ENCODE results near the gene ZNF521.

Gene ZNF521

DNA sequence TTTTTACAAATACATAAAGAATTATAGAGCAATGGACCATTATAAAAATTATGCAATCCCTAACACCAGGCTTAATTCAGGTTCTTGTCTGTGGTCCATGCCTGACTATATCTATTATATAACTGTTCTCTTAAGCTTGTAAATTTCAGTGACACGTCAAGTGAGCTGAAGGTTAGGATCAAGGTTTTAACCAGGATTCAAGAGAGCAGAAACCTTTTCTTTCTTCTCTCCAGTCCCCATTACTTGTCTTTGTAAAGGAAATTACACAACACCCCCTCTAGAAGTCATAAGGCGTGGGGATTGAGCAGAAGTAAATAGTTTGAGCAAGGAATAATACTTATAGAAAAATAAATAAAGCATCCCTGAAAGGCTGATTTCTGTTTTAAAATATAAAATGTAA lies 122.0 kb downstream of the ZNF521 start:
- DNase-seq (ENCODE audit: low spot score in 2 of 2), result no peak
- Histone ChIP-seq H3K9me3 (no peaks in the 10 kb centered on the region), H3K36me3 (replicated peaks) (no peaks in the 10 kb centered on the region), H3K4me3 (no peak overlapping the region), H3K4me1 (no peaks in the 10 kb centered on the region), H3K27me3 (ENCODE audit: low read depth) (no peaks in the 10 kb centered on the region)
- in situ Hi-C loops (cut with MboI; ENCODE audit: low sequenced_read_pairs), result no loop called here

DNA sequence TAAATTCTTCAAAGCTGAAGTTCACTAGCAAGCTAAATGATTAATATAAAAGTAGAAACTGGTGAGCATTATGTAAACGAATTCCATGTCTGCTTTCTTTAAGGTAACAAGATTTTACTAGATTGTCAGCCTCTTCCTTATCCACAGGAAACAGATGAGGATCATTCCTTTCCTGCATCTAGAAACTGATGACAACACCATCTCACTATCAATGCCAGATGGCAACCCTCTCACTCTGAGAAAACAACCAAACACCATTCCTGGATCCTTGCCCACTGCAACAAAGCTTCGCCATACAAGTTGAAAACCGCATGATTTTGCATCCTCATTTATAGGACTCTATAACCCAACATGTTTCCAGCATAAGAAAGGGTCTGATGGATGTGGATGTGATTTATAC lies 122.9 kb downstream of the ZNF521 start:
- no peak overlapping the region for H3K4me3 ChIP-seq
- no peaks in the 10 kb centered on the region for H3K4me1 ChIP-seq
- in situ Hi-C loops (cut with MboI; ENCODE audit: low sequenced_read_pairs), result no loop called here
- no peaks in the 10 kb centered on the region for H3K9me3 ChIP-seq
- no peak for DNase-seq (ENCODE audit: low spot score in 2 of 2)
- H3K27me3 ChIP-seq (ENCODE audit: low read depth), result no peaks in the 10 kb centered on the region
- no peaks in the 10 kb centered on the region for H3K36me3 ChIP-seq (replicated peaks)

DNA sequence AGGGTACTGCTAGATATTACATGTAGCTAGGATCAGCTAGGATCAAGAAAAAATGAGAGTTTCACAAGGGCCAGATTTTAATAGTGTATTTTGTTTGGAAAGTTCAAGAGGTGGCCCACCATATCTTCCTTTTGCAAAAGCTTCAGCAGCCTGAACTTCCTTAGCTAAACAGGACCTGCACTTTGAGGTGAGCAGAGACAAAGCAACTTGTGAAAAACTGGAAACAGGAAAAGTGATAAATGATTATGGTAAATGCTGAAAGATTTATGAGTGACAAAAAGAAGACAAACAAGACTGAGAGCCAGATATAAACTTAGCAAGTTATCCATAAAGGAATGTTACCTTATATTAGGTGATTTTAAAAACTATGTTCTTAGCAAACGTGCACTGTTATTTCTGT lies 123.6 kb downstream of the ZNF521 start:
- H3K36me3 ChIP-seq (replicated peaks), result no peaks in the 10 kb centered on the region
- no peaks in the 10 kb centered on the region for H3K27me3 ChIP-seq (ENCODE audit: low read depth)
- H3K9me3 ChIP-seq, result no peaks in the 10 kb centered on the region
- no peak overlapping the region for H3K4me3 ChIP-seq
- H3K4me1 ChIP-seq, result no peaks in the 10 kb centered on the region
- no peak for DNase-seq (ENCODE audit: low spot score in 2 of 2)
- in situ Hi-C loops (cut with MboI; ENCODE audit: low sequenced_read_pairs), result no loop called here

DNA sequence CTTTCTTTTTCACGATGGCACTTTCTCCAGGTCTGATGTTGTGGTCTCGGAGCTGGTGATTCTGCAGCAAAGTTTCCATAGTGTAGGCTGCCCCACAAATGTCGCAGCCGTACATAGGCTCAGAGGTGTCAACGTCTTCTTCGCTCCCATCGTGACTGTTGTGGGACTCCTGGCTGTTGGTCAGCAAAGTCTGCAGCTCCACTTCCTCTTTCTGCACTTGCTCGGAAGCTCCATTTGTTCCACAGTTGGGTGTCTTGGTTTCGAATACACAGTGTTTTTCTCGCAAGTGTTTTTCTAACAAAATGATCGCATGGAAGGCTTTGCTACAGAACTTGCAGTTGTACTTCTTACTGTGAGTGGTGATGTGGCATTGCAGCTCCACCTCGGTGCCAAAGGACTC lies 126.8 kb downstream of the ZNF521 start:
- in situ Hi-C loops (cut with MboI; ENCODE audit: low sequenced_read_pairs), result no loop called here
- H3K4me3 ChIP-seq, result no peak overlapping the region
- no peaks in the 10 kb centered on the region for H3K9me3 ChIP-seq
- no peaks in the 10 kb centered on the region for H3K4me1 ChIP-seq
- DNase-seq (ENCODE audit: low spot score in 2 of 2), result no peak
- H3K27me3 ChIP-seq (ENCODE audit: low read depth), result no peaks in the 10 kb centered on the region
- no peaks in the 10 kb centered on the region for H3K36me3 ChIP-seq (replicated peaks)

DNA sequence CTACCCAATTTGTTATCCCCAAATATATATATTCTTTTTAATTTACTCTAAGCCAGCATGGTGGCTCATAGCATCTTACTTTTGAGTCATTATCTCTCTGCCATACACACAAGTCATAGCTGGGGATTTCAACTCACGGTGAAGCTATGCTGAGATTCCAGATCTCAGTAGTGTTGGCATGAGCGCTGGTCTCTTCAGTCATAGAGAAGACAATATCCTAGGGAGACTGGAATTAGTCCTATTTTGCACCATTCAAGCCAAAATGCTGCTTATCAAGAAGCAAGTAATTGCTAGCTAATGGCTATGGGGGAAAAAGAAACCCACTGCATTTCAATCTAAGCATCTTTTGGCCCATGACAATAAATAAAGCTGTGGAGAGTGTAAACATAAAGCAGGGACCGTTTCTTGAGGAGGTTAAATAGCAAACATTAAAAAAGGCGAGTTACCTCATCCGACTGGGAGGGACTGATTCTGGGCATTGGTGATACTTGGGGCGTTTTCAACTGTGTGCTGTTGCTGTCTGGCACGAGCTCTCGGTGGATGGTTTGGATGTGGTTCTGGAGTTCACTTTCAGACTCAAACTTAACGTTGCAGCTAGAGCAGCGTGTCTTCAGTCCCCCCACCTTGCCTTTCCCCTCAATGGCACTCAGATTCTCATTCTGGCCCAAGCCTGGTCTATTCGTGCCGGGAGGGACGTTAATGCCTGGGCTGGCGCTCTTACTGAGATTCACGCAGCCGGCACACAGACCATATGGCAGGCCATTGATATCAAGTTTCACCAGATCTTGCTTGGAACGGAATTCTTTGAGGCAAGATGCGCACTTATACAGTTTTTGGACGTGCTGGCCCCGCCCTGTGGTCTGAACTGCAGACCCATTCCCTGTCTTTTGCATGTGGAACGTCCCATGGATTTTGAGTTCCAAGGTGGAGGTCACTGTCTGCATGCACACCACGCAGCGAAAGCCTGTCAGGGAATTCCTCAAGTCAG lies 127.8 kb downstream of the ZNF521 start:
- in situ Hi-C loops (cut with MboI; ENCODE audit: low sequenced_read_pairs), result no loop called here
- no peak overlapping the region for H3K4me3 ChIP-seq
- no peaks in the 10 kb centered on the region for H3K4me1 ChIP-seq
- H3K9me3 ChIP-seq, result no peaks in the 10 kb centered on the region
- DNase-seq (ENCODE audit: low spot score in 2 of 2), result no peak
- no peaks in the 10 kb centered on the region for H3K36me3 ChIP-seq (replicated peaks)
- no peaks in the 10 kb centered on the region for H3K27me3 ChIP-seq (ENCODE audit: low read depth)

DNA sequence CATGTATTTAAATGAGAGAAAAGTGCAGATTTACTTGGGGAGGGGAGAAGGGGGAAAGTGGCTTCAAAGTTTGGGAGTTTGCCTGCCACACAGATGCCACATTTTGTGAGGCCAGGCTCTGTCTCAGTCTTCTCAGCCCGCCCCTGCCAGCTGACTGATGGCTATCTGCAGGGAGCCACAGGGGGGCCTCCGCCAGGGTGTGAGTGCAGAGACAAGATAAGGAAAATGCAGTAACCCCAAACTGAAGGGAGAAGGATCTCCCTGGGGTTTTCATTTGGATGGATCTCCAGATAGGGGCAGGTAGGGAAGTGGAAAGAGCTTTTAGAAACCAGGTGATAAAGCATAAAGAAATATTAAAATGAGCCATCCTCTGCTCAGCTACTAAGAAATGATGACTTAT lies 128.8 kb downstream of the ZNF521 start:
- in situ Hi-C loops (cut with MboI; ENCODE audit: low sequenced_read_pairs), result no loop called here
- DNase-seq (ENCODE audit: low spot score in 2 of 2), result no peak
- Histone ChIP-seq H3K4me1 (no peaks in the 10 kb centered on the region), H3K27me3 (ENCODE audit: low read depth) (no peaks in the 10 kb centered on the region), H3K4me3 (no peak overlapping the region), H3K36me3 (replicated peaks) (no peaks in the 10 kb centered on the region), H3K9me3 (no peaks in the 10 kb centered on the region)

DNA sequence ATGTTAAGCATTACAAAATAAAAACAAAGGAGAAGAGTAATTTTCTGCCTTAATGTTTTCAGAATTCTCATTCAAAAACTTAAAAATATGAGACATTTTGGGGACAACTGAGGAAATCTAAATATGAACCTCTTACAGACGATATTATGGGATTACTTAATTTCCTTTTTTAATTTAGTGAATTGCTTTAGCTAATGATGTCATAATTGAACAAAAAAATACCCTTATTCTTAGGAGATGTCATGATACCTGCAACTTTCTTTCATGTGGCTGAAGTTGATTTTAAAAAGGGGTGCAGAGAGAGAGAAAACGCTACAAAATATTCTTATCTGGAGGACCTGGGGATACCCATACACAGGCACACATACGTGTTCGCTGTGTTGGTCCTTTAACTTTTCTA lies 129.3 kb downstream of the ZNF521 start:
- no peak for DNase-seq (ENCODE audit: low spot score in 2 of 2)
- Histone ChIP-seq H3K27me3 (ENCODE audit: low read depth) (no peaks in the 10 kb centered on the region), H3K36me3 (replicated peaks) (no peaks in the 10 kb centered on the region), H3K4me1 (no peaks in the 10 kb centered on the region), H3K4me3 (no peak overlapping the region), H3K9me3 (no peaks in the 10 kb centered on the region)
- in situ Hi-C loops (cut with MboI; ENCODE audit: low sequenced_read_pairs), result no loop called here

DNA sequence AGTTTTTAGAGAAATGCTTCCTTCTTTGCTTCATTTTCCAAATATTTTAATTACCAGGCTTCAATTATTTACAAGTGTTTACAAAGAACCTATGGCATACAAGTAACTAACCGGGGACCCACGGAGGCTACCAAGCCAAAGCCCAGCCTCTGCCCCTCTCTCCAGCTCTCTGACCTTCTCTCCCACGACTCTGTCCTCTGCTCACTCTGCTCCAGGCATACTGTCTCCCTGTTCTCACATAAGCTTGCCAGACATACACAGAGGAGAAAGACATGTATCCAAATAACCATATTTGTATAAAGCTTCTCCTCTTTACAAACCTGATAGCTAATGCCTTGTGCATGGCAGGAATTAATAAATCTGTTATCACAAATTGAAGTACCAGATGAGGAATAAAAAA lies 141.3 kb downstream of the ZNF521 start:
- in situ Hi-C loops (cut with MboI; ENCODE audit: low sequenced_read_pairs), result no loop called here
- no peaks in the 10 kb centered on the region for H3K9me3 ChIP-seq
- H3K4me1 ChIP-seq, result no peaks in the 10 kb centered on the region
- H3K4me3 ChIP-seq, result no peak overlapping the region
- no peaks in the 10 kb centered on the region for H3K27me3 ChIP-seq (ENCODE audit: low read depth)
- DNase-seq (ENCODE audit: low spot score in 2 of 2), result no peak
- no peaks in the 10 kb centered on the region for H3K36me3 ChIP-seq (replicated peaks)

DNA sequence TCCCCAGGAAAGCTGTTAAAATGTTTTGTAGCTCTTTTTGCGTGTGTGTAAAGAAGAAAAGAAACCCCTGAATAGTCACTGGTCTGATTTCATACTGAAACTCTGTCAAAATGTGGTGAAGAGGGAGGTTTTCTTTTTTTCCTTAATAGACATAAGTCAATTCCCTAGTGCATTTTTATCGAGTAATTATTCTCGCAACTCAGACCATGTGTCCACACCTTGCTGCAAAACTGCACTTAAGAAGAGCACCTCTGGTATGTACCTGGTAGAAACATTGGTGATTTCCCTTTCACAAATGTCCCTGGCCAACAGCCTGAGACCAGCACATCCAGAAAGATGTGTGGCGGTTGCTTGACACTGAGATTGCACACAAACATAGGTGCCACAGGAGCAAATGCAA lies 159.9 kb downstream of the ZNF521 start:
- Histone ChIP-seq H3K27me3 (ENCODE audit: low read depth) (no peaks in the 10 kb centered on the region; the same call in 1 of the 2 replicates), H3K4me3 (no peak overlapping the region), H3K4me1 (no peaks in the 10 kb centered on the region), H3K36me3 (replicated peaks) (no peaks in the 10 kb centered on the region), H3K9me3 (no peaks in the 10 kb centered on the region)
- no peak for DNase-seq (ENCODE audit: low spot score in 2 of 2)
- in situ Hi-C loops (cut with MboI; ENCODE audit: low sequenced_read_pairs), result no loop called here

DNA sequence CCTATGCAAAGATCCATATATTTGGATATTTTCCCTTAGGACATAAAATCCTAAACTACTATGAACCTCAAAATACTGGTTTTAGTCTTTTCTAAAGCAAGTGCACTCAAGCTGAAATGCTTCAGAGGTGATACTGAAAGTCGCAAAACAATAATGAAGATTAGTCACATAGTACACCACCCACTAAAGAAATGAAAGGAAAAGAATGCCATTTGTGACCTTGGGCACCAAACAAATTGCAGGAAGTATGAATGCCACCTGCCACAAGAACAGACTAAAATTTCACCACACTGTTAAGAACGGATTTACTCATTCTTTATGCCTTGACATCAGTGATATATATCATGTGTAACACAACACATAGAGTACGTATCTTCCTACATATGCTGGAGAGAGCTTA lies 161.5 kb downstream of the ZNF521 start:
- Histone ChIP-seq H3K4me1 (no peaks in the 10 kb centered on the region), H3K27me3 (ENCODE audit: low read depth) (no peaks in the 10 kb centered on the region; the same call in 1 of the 2 replicates), H3K9me3 (no peaks in the 10 kb centered on the region), H3K36me3 (replicated peaks) (no peaks in the 10 kb centered on the region), H3K4me3 (no peak overlapping the region)
- no peak for DNase-seq (ENCODE audit: low spot score in 2 of 2)
- in situ Hi-C loops (cut with MboI; ENCODE audit: low sequenced_read_pairs), result no loop called here

DNA sequence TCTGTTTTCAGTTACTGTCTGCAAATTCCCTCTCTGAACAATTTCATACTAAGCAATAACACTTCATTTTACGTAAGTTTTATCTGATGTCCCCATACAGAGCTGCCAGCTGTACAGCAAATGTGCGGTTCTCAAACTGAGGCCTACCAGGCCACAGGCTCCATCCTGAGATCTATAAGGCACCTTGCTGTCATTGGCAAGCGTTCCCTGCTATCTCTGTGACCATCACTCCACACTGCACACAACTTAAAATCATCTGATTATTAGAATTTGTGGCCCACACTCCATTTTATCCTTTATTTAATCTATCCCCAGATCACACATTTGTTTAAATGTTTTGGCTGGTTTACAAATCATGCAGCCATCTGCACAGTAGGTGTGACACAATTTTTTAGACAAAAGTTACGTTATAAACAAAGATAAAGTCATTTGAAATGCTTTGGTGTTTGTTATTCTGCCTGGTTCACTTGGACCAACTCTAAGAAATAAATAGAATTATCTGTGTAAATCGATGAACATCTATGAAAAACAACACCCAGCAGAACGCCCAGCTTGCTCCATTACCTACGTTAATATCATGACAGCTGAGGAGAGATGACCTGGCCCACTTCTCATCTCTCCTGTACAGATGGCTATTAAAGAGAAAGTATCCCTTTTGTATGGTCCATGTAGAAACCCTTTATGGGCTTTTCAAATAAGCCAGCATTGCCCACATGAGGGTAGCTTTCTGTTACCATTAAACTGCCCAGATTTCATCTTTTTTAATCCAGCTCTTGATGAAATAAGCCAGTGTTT lies 162.4 kb downstream of the ZNF521 start:
- in situ Hi-C loops (cut with MboI; ENCODE audit: low sequenced_read_pairs), result no loop called here
- no peaks in the 10 kb centered on the region for H3K4me1 ChIP-seq
- no peaks in the 10 kb centered on the region for H3K36me3 ChIP-seq (replicated peaks)
- H3K27me3 ChIP-seq (ENCODE audit: low read depth), result no peaks in the 10 kb centered on the region; the same call in 1 of the 2 replicates
- no peak overlapping the region for H3K4me3 ChIP-seq
- DNase-seq (ENCODE audit: low spot score in 2 of 2), result no peak
- no peaks in the 10 kb centered on the region for H3K9me3 ChIP-seq

DNA sequence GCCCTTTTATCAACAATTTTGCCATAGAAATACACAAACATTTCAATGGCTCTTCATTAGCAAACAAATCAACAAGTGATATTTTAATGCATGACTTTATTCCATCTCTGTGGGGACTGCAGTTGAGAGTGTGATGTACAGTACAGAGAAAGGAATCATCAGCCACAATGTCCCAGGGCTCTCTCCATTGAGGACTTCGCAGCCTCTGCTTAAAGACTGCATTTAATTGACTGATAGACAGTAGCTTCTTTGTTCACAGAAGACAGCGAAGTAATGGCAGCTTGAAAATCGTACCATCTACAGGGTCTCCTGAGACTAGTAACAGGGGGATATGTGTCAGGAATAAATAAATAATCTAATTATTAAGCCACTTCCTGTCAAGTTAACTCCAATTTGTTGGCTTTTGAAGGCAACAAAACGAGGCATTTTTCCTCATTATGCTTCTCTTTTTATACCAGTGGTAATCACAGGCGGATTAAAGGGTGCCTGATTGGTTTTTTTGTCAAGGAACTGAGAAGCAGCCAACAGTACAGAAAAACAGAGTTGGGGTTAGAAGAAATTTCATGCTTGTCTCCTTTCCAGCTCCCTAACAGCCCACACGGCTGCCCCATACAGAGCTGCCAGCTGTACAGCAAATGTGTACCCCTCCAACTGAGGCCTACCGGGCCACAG lies 164.3 kb downstream of the ZNF521 start:
- no peak overlapping the region for H3K4me3 ChIP-seq
- no peaks in the 10 kb centered on the region; the same call in 1 of the 2 replicates for H3K27me3 ChIP-seq (ENCODE audit: low read depth)
- in situ Hi-C loops (cut with MboI; ENCODE audit: low sequenced_read_pairs), result no loop called here
- H3K4me1 ChIP-seq, result no peaks in the 10 kb centered on the region
- no peaks in the 10 kb centered on the region for H3K36me3 ChIP-seq (replicated peaks)
- DNase-seq (ENCODE audit: low spot score in 2 of 2), result no peak
- H3K9me3 ChIP-seq, result no peaks in the 10 kb centered on the region

DNA sequence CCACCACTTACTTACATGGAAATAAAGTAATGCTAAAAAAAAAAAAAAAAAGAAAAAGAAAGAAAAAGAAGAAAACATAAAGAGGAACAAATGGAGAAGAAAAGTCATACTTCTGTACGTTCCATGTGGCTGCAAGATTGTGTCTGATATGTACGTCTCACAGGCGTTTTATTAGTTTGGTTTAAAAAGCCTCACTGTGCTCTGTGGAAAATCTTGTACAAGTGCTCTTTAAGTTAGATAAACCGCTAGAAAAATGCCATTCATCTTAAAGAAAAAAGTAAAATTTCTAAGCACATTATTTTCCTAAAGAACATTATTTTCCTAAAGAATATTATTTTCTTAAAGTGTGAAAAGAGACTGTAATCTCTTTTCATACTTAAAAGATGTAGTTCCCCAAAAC lies 165.1 kb downstream of the ZNF521 start:
- Histone ChIP-seq H3K9me3 (no peaks in the 10 kb centered on the region), H3K27me3 (ENCODE audit: low read depth) (no peaks in the 10 kb centered on the region; the same call in 1 of the 2 replicates), H3K4me1 (no peaks in the 10 kb centered on the region), H3K4me3 (no peak overlapping the region), H3K36me3 (replicated peaks) (no peaks in the 10 kb centered on the region)
- no peak for DNase-seq (ENCODE audit: low spot score in 2 of 2)
- in situ Hi-C loops (cut with MboI; ENCODE audit: low sequenced_read_pairs), result no loop called here

DNA sequence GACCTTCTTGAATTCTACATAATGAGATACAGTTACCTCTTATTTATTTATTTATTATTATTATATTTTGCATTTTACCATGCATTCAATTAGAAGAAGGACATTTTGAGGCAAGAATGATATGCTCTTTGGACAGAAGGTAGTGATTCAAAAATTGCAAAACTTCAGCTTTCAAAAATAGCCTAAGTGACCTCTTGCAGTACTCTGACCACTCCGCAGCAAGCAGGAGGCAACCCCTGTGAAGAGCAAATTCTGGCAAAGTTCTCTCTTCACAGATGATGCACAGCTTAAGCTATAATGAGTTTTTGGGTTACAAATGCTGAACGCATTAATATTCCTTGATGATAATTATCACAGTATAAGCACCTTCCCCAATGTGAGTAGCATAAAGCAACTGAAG lies 170.0 kb downstream of the ZNF521 start:
- in situ Hi-C loops (cut with MboI; ENCODE audit: low sequenced_read_pairs), result no loop called here

More for the DNA sequence above, 170.0 kb downstream of the ZNF521 start:
- H3K9me3 ChIP-seq, result no peaks in the 10 kb centered on the region
- H3K36me3 ChIP-seq (replicated peaks), result no peaks in the 10 kb centered on the region
- no peaks in the 10 kb centered on the region for H3K4me1 ChIP-seq
- H3K27me3 ChIP-seq (ENCODE audit: low read depth), result no peaks in the 10 kb centered on the region; the same call in 1 of the 2 replicates
- no peak overlapping the region for H3K4me3 ChIP-seq
- no peak for DNase-seq (ENCODE audit: low spot score in 2 of 2)
